Hematopoietic multipotent progenitor cell treated with erythropoietin and hydrocortisone succinate and interleukin-3 and kit ligand, for 4 days (in vitro differentiated cells): Measurements from ENCODE around the gene CRHR2.
"Not testable (repeated sequence)": the region's sequence is repeated elsewhere in the genome, so short reads cannot be mapped to it uniquely, and the experiment has no call there.

Experiments
- DNase-seq: peaks from one replicate; pipeline ENCODE4 v3.0.0-alpha.2; 2015

CRHR2 gene

GRCh38 chr7:30682212-30683083 lies at the start of gene CRHR2:
Gene CRHR2, minus strand, starts transcription at chr7:30682456. Its CDS starts 176 bp downstream, at chr7:30682280.
- DNase-seq = peak; percentile 44

- DNase-seq = no peak
Observed at GRCh38 chr7:30731581-30731980, 49.3 kb upstream of the CRHR2 start.

DNA sequence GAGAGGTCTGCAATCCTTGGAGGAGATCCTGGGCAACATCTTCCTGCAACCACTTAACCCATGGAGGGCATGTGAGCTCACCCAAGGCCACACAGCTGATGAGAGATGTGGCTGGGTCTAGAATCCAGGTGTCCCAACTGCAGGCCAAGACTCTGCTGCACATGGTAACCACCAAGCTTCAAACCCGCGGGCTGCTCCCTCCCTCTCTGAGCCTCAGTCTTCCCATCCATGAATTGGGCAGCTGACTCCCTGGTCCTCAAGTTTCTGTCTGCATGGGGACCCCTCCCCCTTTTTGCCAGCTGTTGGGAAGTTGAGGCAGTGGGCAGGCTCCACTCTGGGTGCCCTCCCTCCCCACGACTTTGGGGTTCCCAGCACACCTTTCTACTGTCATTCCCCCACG lies 48.7 kb upstream of the CRHR2 start:
- DNase-seq = no peak

DNA sequence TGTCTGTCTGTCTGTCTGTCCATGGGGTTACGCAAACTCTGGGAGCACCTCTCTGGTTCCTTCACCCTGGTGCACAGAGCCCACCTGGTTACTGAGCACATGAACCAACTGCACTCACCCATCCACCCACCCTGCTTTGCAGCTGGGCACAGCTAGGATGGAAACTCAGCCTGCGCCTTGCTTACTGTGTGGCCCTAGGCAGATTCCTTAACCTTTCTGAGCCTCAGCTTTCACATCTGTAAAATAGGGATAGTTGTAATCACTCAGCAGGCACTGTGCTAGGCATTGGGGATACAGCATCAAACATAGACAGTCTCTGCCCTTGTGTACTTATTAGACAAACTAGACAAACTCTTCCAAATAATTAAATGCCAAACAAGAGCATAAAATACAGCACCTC lies 47.8 kb upstream of the CRHR2 start:
- no peak for DNase-seq

DNA sequence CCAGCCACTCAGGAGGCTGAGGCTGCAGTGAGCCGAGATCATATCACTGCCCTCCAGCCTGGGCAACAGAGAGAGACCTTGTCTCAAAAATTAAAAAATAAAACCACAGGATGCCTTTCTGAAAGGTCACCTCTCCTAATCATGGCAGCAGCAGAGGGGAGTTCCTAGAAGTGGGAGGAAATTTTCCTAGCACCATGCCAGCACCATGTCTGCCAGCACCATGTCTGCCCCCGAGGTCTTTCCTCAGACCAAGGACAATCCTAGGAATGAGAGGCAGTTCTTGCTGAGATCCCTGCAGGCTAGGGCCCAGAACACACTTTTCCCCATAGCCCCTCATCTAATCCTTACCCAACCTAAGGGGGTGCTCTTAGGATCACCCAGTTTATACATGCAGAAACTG lies 47.4 kb upstream of the CRHR2 start:
- no peak for DNase-seq

DNA sequence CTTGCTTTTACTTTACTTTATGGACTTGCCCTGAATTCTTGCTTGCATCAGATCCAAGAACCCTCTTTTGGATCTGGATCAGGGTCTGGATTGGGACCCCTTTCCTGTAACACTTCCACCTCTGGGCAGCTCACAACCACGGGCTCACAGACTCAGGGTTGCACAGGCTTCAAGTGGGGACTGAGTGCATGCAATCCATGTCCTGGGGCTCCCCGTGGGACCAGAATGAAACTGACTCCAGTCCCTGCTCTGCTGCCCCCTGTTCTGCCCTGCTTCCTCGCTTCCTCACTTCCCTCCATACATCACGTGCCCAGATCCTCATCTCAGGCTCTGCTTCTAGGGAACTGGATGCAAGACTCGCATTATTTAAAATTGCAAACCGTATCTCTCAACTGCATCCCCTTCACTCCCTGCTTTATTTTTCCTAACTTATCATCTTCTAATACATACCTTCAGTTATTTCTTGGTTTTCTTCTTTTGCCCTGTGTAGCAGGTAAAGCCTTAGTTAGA lies 46.4 kb upstream of the CRHR2 start:
- no peak for DNase-seq

DNA sequence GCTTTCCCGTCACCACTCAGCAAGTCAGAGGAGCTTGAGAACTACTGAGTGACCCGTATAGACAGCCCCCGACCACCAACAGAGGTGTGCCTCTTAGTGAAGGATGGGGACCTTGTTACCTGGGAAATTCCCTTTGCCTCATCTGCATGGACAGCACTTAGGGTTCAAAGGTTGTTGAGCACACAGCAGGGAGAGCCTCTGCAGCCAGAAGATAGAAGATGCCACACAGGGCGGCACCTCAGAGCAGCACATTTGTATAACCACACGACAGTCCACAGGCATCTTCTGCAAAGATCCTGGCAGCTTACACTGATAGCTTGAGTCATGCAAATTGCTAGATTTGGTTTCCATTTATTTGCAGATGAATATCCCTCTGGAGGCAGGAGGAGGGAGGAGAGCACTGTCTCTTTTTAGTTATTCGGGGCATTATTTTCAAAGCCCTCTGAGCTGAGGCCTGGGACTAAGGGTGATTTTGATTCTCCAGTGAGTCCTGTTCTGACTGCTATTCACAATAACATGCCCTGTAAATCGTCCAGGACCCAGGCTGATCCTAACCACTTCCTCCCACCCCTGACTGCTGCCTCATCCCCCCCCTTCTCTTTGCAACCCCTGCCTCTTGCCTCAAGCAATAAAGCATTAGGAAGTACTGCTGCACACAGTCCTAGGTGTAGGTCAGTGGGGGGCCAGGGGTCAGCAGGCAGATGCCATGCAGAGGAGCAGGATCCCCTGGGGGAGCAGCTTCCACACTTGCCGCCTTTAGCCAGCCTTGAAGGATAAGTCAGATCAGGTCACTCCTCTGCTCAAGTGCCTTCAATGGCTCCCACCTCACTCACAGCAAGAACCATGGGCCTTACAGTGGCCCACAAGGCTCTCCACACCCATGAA lies 45.0 kb upstream of the CRHR2 start:
- DNase-seq = peak; percentile 77

DNA sequence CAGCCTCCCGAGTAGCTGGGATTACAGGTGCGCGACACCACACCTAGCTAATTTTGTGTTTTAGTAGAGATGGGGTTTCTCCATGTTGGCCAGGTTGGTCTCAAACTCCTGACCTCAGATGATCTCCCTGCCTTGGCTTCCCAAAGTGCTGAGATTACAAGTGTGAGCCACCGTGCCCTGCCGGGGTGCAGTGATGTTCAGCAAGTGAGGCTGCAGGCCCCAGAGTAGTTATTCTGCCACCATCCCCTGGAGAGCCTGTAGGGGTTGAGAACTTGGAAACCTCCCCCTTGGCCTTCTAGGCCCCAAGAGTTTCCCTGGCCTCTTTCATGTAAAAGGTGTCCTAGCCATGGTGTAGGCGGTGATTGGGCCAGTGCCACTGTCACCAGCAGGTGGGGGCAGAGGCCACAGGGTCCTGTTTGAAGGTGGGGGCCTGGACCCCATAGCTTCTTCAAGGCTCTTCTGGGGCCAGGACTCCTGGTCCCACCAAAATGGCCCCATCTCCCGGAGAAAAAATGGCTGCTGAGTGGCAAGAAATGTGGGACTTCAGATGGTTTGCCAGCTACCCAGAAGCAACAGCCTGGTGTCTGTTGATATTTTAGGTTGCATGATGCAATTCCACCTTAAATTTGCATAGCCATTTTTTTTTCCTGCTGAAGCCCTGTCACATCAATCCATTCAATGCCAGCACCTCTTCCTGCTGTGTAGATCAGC lies 44.2 kb upstream of the CRHR2 start:
- no peak for DNase-seq

DNA sequence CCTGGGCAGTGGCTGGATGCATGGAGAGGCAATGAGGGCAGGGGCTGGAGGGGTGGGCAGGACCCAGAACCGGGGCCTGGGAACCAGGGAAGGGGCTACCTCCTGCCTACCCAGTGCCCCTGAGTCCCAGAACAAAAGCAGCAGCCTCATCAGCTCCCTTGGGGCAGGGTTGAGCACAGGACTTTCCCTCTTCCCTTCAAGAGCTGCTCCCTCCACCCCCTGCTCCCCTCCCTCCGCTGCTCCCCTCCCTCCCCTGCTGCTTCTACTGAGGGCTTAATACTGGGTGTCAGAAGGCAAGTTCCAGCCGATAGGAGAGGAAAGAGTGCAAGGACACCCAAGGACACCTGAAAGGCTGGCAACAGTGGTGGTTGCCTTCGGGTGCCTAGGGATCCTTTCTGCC lies 41.5 kb upstream of the CRHR2 start:
- no peak for DNase-seq

GRCh38 chr7:30722671-30723070 lies 40.4 kb upstream of the CRHR2 start:
- DNase-seq = no peak

GRCh38 chr7:30722187-30722586 lies 39.9 kb upstream of the CRHR2 start:
- no peak for DNase-seq

- no peak for DNase-seq
Observed at GRCh38 chr7:30721211-30721610, 39.0 kb upstream of the CRHR2 start.

- DNase-seq = not testable (repeated sequence)
Observed at GRCh38 chr7:30719434-30719833, 37.2 kb upstream of the CRHR2 start.

DNA sequence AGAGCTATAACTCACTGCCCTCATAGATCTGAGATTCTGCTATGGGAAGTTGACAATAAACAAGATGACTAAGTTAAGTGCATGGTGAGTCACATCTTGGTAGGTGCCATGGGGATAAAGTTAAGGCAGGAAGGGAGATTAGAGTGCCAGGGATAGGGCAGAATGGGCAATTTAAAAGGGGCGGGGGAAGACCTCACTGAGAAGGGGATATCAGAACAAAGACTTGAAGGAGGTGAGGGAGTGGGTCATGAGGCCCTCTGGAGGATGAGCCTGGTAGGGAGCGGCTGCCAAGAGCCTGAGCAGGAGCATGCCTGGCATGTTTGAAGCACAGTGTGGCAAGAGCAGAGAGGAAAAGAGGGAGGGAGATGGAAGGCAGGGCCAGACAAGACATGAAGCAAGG lies 34.9 kb upstream of the CRHR2 start:
- DNase-seq = peak; percentile 7

- no peak for DNase-seq
Observed at GRCh38 chr7:30714129-30714528, 31.9 kb upstream of the CRHR2 start.

GRCh38 chr7:30713392-30713791 lies 31.1 kb upstream of the CRHR2 start:
- no peak for DNase-seq

- no peak for DNase-seq
Observed at GRCh38 chr7:30710669-30711068, 28.4 kb upstream of the CRHR2 start.

GRCh38 chr7:30709549-30709948 lies 27.3 kb upstream of the CRHR2 start:
- no peak for DNase-seq

DNA sequence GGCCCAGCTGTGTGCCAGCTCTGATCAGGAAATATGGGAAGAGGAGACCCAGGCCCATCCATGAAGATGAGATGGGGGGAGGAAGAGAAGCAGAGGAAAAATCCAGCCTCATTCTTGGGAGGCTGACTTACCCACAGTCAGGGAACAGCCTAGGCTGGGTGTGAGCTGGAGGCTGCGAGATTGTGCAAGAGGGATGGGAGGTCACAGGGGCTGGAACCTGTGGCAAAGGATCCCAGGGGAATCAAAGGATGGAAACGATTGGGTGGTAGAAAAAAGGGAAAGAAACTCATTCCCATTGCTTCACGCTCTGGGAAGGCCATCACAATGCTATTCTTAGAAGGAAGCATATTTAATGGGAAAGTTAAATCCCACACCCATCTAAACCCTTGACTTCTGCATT lies 26.7 kb upstream of the CRHR2 start:
- DNase-seq = no peak

- DNase-seq = no peak
Observed at GRCh38 chr7:30708412-30708811, 26.2 kb upstream of the CRHR2 start.

- DNase-seq = no peak
Observed at GRCh38 chr7:30707391-30708357, 25.4 kb upstream of the CRHR2 start.

DNA sequence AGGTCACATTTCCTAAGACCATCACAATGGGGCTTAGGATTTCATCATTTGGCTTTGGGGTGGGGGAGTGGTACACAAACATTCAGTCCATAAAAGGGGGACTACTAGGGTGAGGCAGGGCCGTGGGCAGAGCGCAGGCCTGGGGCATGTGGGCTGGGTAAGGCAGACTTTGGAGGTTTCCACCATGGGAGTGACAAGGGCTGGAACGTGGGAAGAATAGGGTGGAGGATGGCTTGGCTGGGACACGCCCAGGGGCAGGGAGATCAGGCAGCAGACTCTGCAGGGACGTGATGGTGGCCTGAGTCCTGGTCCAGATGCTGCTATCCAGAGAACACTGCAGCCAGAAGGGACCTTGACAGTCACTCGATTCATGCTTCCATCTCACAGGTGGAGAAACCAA lies 24.7 kb upstream of the CRHR2 start:
- no peak for DNase-seq
